Left lung (tissue), 10 donors: Measurements from ENCODE around the gene EEA1. TPM values are rescaled to one million over a fixed set of nuclear protein-coding genes. Genes with fewer than 3 reads are reported as not detected.
A peak's percentile ranks its signal among the peaks of the same experiment; 100 is the strongest.

ENCODE experiments used
- ATAC-seq: fragments of 200-7000 bp; cut with Tn5 transposase; one replicate; pipeline ENCODE4 v1.9.1; 2020; ENCODE audit warnings: moderate library complexity
- DNase-seq, 4 donors: peaks; one replicate each; pipeline ENCODE4 v3.0.0-alpha.2; 2013 to 2020
- H3K27ac ChIP-seq, 2 donors: fragments of 200-600 bp; sonication (generic) in 1 of 2; one replicate each; pipeline versions ENCODE4 v1.5.0 to v1.8.0; 2020 to 2021
- H3K27me3 ChIP-seq, 2 donors: fragments of 200-600 bp; sonication (generic) in 1 of 2; one replicate each; pipeline versions ENCODE4 v1.5.0 to v1.8.0; 2020 to 2021
- H3K36me3 ChIP-seq, 2 donors: fragments of 200-600 bp; sonication (generic) in 1 of 2; one replicate each; pipeline versions ENCODE4 v1.5.0 to v1.8.0; 2020 to 2021
- H3K4me1 ChIP-seq, 2 donors: fragments of 200-600 bp; one replicate each; pipeline ENCODE4 v1.8.0; 2021
- H3K4me3 ChIP-seq, 2 donors: fragments of 200-600 bp; sonication (generic) in 1 of 2; one replicate each; pipeline versions ENCODE4 v1.5.0 to v1.8.0; 2020 to 2021; ENCODE audit warnings: mild to moderate bottlenecking in 1 of 2
- H3K9me3 ChIP-seq, 2 donors: fragments of 200-600 bp; sonication (generic) in 1 of 2; one replicate each; pipeline versions ENCODE4 v1.5.0 to v1.8.0; 2020 to 2021
- CTCF ChIP-seq, 2 donors: fragments of 200-600 bp; sonication (generic) in 1 of 2; IDR thresholded peaks; one replicate each; pipeline versions ENCODE4 v1.5.0 to v1.8.0; 2021; ENCODE audit warnings: antibody characterized with exemption in 2 of 2
- intact Hi-C, 2 donors: fragments of 100-400 bp; cut with DNase I; formaldehyde crosslinking; loops; one replicate each; pipeline versions ENCODE4 v1.11.2 to v1.14.2; 2022
- polyA plus RNA-seq, 6 donors: library from polyadenylated mRNA; unstranded; fragments of 120-200 nt; gene quantifications; one replicate each; pipeline ENCODE4 v1.2.1, GENCODE V29; 2013; ENCODE audit not compliant: insufficient read length in 6 of 6
- total RNA-seq, 2 donors: library from RNA; stranded (reverse); fragmentation: NEBNext Ultra II Directional; extraction: Animal tissue kit (Norgen Biotek cat#: 25700); gene quantifications; one replicate each; pipeline ENCODE4 v1.2.1, GENCODE V29; 2021
- donor health status: DM: no; HTN: yes; CAD: no.
- donor health status: DM: no; HTN: no; CAD: no.

EEA1 gene
- total and polyA plus RNA-seq, 8 donors = 15.8 to 34.6 (median 20.4) TPM

DNA sequence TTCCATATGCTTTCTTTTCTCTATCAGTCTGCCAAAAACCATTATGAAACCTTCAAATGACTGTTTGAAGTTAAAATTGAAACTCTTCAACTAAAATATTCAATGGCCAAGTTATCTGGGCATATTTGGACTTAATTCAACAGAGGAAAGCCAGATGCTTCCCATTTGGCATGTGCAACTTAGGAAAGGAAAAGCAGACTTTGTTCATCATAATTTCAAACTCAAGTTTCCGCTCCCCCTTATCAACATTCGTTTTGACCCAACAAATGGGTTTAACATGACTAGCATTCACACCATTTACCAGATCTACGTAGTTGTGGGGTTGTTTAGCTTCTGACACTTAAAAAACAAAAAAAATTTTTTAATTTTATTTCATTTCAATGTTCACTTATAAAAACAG, 150.6 kb downstream of the EEA1 start:
- Histone ChIP-seq H3K4me1 (peaks cover 5 to 10% of the 10 kb centered on the region in 2 donors), H3K4me3 (no peak overlapping the region), H3K36me3 (peaks cover 4 to 27% of the 10 kb centered on the region in 2 donors), H3K27ac (peak overlapping the region in 1 of 2 donors; percentile 13), H3K9me3 (no peaks in the 10 kb centered on the region), H3K27me3 (no peaks in the 10 kb centered on the region)
- DNase-seq (no peak), ATAC-seq (no peak)
- intact Hi-C loops = no loop called here
- no peak for TF ChIP-seq CTCF (IDR thresholded peaks at IDR 0.05)

- Histone ChIP-seq H3K36me3 (peaks cover 4 to 18% of the 10 kb centered on the region in 2 donors), H3K9me3 (no peaks in the 10 kb centered on the region), H3K4me3 (no peak overlapping the region), H3K27me3 (no peaks in the 10 kb centered on the region), H3K27ac (no peak overlapping the region), H3K4me1 (peaks cover 8 to 23% of the 10 kb centered on the region in 2 donors)
- no peak for TF ChIP-seq CTCF (IDR thresholded peaks at IDR 0.05)
- intact Hi-C loops = no loop called here
- ATAC-seq (no peak), DNase-seq (no peak)
Measured at GRCh38 chr12:92775416-92775815, 153.7 kb downstream of the EEA1 start.

DNA sequence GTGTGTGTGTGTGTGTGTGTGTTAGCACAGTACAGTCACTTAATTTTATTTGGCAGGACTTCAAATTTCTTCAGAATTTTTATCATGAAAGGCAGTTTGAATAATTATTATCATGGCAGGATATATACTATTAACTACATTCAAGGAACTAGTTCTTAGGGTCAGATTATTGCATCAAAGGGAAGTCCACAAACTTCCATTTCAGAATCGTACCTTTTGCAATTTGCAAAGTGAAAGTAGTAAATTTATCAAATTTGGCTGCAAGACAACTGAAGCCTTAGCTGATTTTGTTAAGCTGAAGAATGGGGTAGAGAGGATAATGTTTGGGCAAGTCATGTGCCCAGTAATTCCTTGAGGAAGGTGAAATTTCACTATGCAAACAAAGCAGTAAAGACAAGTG, 158.1 kb downstream of the EEA1 start:
- Histone ChIP-seq H3K4me1 (peaks cover 11 to 32% of the 10 kb centered on the region in 2 donors), H3K27me3 (no peaks in the 10 kb centered on the region), H3K9me3 (no peaks in the 10 kb centered on the region), H3K36me3 (no peaks in the 10 kb centered on the region), H3K27ac (no peak overlapping the region), H3K4me3 (no peak overlapping the region)
- intact Hi-C loops = no loop called here
- ATAC-seq (peak; percentile 78), DNase-seq (no peak)
- TF ChIP-seq CTCF (IDR thresholded peaks at IDR 0.05) = no peak

- peak overlapping the region in 1 of 2 donors; percentile 43 for H3K27ac ChIP-seq
- H3K4me3 ChIP-seq = no peak overlapping the region
- H3K36me3 ChIP-seq = no peaks in the 10 kb centered on the region
- TF ChIP-seq CTCF (IDR thresholded peaks at IDR 0.05) = no peak
- ATAC-seq = no peak
- no peak for DNase-seq
- H3K4me1 ChIP-seq = peaks cover 11 to 32% of the 10 kb centered on the region in 2 donors
- intact Hi-C loops = no loop called here
- no peaks in the 10 kb centered on the region for H3K9me3 ChIP-seq
- H3K27me3 ChIP-seq = no peaks in the 10 kb centered on the region
Measured at GRCh38 chr12:92769124-92769901, 159.8 kb downstream of the EEA1 start.

GRCh38 chr12:92765871-92766270, 163.2 kb downstream of the EEA1 start:
- no peaks in the 10 kb centered on the region for H3K36me3 ChIP-seq
- no peak for DNase-seq
- H3K4me3 ChIP-seq = no peak overlapping the region
- H3K4me1 ChIP-seq = peaks cover 11 to 24% of the 10 kb centered on the region in 2 donors
- H3K27me3 ChIP-seq = no peaks in the 10 kb centered on the region
- intact Hi-C loops = no loop called here
- TF ChIP-seq CTCF (IDR thresholded peaks at IDR 0.05) = no peak
- no peak for ATAC-seq
- no peak overlapping the region for H3K27ac ChIP-seq
- no peaks in the 10 kb centered on the region for H3K9me3 ChIP-seq
